ENCODE measurements around the gene PTPN2. TPM values are rescaled to one million over a fixed set of nuclear protein-coding genes. Genes with fewer than 3 reads are reported as not detected.

Gene PTPN2
- total RNA-seq, 2 donors from 2014 or later = 13.2 to 14.3 TPM

- H3K27me3 ChIP-seq = no peaks in the 10 kb centered on the region
- peak; percentile 17 to 31 for TF ChIP-seq CTCF (IDR thresholded peaks at IDR 0.05)
- H3K9me3 ChIP-seq = no peaks in the 10 kb centered on the region
- H3K27ac ChIP-seq = no peak overlapping the region
- H3K4me3 ChIP-seq = no peak overlapping the region
- no peak for DNase-seq (ENCODE audit: low spot score)
- no peaks in the 10 kb centered on the region for H3K36me3 ChIP-seq
- H3K4me1 ChIP-seq = peaks cover 0 to 21% of the 10 kb centered on the region in 2 donors
Measured at GRCh38 chr18:12886498-12887126, 2.6 kb upstream of the PTPN2 start.

- Histone ChIP-seq H3K9me3 (no peaks in the 10 kb centered on the region), H3K36me3 (no peaks in the 10 kb centered on the region), H3K27ac (no peak overlapping the region), H3K4me3 (no peak overlapping the region), H3K27me3 (no peaks in the 10 kb centered on the region), H3K4me1 (peaks cover 0 to 23% of the 10 kb centered on the region in 2 donors)
- no peak for TF ChIP-seq CTCF (IDR thresholded peaks at IDR 0.05)
- DNase-seq (ENCODE audit: low spot score) = no peak
Measured at GRCh38 chr18:12885500-12885899, 1.5 kb upstream of the PTPN2 start.

- Histone ChIP-seq H3K4me3 (peak overlapping the region; percentile 71 to 81), H3K4me1 (peaks cover 0 to 28% of the 10 kb centered on the region in 2 donors), H3K27me3 (no peaks in the 10 kb centered on the region), H3K9me3 (no peaks in the 10 kb centered on the region), H3K36me3 (no peaks in the 10 kb centered on the region), H3K27ac (peak overlapping the region; percentile 97 to 98)
- DNase-seq (ENCODE audit: low spot score) = no peak
- no peak for TF ChIP-seq CTCF (IDR thresholded peaks at IDR 0.05)
Measured at GRCh38 chr18:12884406-12885323, 628 bp upstream of the PTPN2 start.

DNA sequence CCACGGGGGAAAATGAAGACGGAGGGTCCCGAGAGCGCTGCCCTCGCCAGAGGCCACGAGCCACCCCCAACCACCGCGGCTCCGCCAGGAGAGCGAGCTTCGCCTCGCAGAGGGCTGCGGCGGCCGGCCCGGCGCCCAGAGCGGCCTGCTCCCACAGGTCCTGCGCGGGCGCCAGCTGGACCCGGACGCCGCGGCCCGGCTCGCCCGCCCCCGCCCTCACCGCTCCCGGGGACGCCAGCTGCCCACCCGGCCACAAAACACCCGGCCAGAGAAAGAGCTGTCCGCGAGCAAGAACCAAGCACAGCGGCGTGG is 709 bp downstream of the PTPN2 start:
- DNase-seq (ENCODE audit: low spot score) = no peak
- Histone ChIP-seq H3K4me1 (peaks cover 0 to 32% of the 10 kb centered on the region in 2 donors), H3K27ac (peak overlapping the region; percentile 97 to 98), H3K4me3 (peak overlapping the region; percentile 71 to 81), H3K27me3 (no peaks in the 10 kb centered on the region), H3K36me3 (no peaks in the 10 kb centered on the region), H3K9me3 (no peaks in the 10 kb centered on the region)
- TF ChIP-seq CTCF (IDR thresholded peaks at IDR 0.05) = no peak

DNA sequence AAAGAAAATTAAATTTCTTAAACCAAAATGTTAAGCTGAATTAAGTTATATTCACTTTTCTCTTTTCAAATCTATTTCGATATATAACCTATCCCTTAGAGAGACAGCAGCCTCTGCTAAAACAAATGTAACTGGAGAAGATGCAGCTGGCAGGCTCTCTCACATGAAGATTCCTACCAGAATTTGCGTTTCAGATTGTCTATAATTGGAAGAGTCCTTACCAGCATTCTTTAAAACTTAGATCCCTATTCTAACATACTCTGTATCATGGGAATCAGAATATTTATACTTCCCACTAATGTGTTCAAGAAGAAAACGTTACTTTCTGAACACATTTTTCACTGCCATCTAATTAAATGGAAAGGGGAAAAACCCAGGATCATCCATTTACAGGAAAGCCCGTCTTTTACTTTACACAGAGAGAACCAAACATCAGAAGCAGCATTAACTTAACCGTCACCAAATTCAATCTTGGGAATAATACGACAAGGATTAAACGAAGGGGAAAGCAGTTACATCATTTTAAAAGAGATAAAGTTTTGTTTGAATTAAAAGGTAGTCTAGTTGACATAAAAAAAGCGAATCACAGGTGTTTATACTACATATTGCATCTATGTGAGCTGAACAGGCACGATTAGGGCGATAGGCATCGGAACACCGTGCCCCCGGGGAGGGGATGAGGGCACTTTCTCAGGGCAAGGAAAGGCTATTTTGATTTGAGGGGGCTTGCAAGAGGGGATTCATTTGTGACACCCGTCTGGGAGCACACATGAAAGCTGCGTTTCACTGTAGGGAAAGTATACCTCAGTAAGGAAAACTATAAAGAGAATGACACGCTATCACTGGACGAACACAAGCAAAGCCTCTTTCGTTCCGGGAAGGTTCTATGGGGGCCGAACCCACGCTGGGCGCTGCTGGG is 1.3 kb downstream of the PTPN2 start:
- Histone ChIP-seq H3K4me1 (peaks cover 0 to 34% of the 10 kb centered on the region in 2 donors), H3K27ac (peak overlapping the region; percentile 97 to 98), H3K4me3 (peak overlapping the region; percentile 71 to 81), H3K9me3 (no peaks in the 10 kb centered on the region), H3K36me3 (no peaks in the 10 kb centered on the region), H3K27me3 (no peaks in the 10 kb centered on the region)
- no peak for TF ChIP-seq CTCF (IDR thresholded peaks at IDR 0.05)
- no peak for DNase-seq (ENCODE audit: low spot score)

All from right atrium auricular region (tissue), 2 donors.